Ovary (tissue), 3 donors: ENCODE results near the gene RBFOX2.

Experiments
- CTCF ChIP-seq, 3 donors: fragments of 450-650 bp in 2 of 3; fragments of 200-600 bp in 1 of 3; IDR thresholded peaks; one replicate each; pipeline versions ENCODE4 v1.5.1 to v1.8.0; 2016 to 2022; ENCODE audit warnings: antibody characterized with exemption in 3 of 3, mild to moderate bottlenecking in 1 of 3
- POLR2A ChIP-seq: fragments of 450-650 bp; IDR thresholded peaks from one replicate; pipeline ENCODE4 v1.6.1; 2017; ENCODE audit warnings: antibody characterized with exemption, mild to moderate bottlenecking, moderate library complexity
- donor health status: DM: no; HTN: no; CAD: no.

- TF ChIP-seq CTCF (IDR thresholded peaks at IDR 0.05) (no peak), POLR2A (no peak)
These were observed 90.4 kb downstream of the RBFOX2 start for GRCh38 chr22:35938226-35938625.
